ENCODE measurements around the gene PHF21A. TPM values are rescaled to one million over a fixed set of nuclear protein-coding genes. Genes with fewer than 3 reads are reported as not detected.

PHF21A gene
- polyA plus RNA-seq, 3 donors, result 6.2 to 95.2 (median 14.0) TPM

DNA sequence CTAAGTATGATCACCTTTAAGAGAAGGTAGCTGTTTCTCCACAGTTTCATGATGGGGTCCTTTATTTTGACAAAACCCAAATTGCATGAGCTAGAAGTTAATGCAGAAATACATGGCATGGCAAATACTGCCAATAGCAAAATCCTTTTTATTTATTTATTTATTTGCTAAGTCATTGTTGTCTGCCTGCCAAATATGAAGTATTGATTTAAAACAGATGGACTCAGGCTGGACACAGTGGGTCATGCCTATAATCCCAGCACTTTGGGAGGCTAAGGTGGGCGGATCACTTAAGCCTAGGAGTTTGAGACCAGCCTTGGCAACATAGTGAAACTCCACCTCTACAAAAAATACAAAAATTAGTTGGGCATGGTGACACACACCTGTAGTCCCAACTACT is 146.4 kb downstream of the PHF21A start:
- Histone ChIP-seq H3K36me3 (replicated peaks in 1 of 2; ENCODE audit: control insufficient read depth in 1 of 2, insufficient read depth in 2 of 2, low read length in 2 of 2) (peaks cover 77 to 89% of the 10 kb centered on the region in 2 donors), H4K20me1 (ENCODE audit: insufficient read depth, low read length) (peaks cover 72% of the 10 kb centered on the region), H3K9me3 (replicated peaks in 1 of 2; ENCODE audit: control insufficient read depth in 1 of 2, insufficient read depth in 1 of 2, low read length in 2 of 2) (no peaks in the 10 kb centered on the region), H3K9ac (ENCODE audit: insufficient read depth, low read length, poor library complexity, severe bottlenecking) (no peak overlapping the region), H2AFZ (ENCODE audit: insufficient read depth, low read depth, low read length, poor library complexity, severe bottlenecking) (no peak overlapping the region), H3K4me1 (ENCODE audit: control insufficient read depth in 1 of 2, insufficient read depth in 2 of 2, low read length in 2 of 2) (no peaks in the 10 kb centered on the region), H3K27me3 (ENCODE audit: control insufficient read depth in 2 of 2, insufficient read depth in 2 of 2, low read length in 2 of 2) (no peaks in the 10 kb centered on the region), H3K79me2 (ENCODE audit: insufficient read depth, low read length) (no peaks in the 10 kb centered on the region), H3K4me3 (replicated peaks in 1 of 3; ENCODE audit: low read depth in 2 of 3, low read length in 3 of 3) (no peak overlapping the region), H3K27ac (ENCODE audit: low read depth in 1 of 2, low read length in 2 of 2) (no peak overlapping the region), H3K4me2 (replicated peaks; ENCODE audit: extremely low read depth, low read length, poor library complexity, severe bottlenecking) (no peak overlapping the region)
- WGBS (ENCODE audit: insufficient coverage), result no CpG with 5 or more reads among the region's 1 CpG
- Mint-ChIP-seq H3K27me3 (ENCODE audit: low read depth in 3 of 3) (peaks cover 0 to 2% (median 0%) of the 10 kb centered on the region in 3 donors), H3K4me1 (no peaks in the 10 kb centered on the region), H3K4me3 (no peak overlapping the region), H3K27ac (no peak overlapping the region), H3K9me3 (no peaks in the 10 kb centered on the region), H3K36me3 (peaks cover 61 to 66% of the 10 kb centered on the region in 2 donors)
- no peak for DNase-seq
- TF ChIP-seq, protein P1, sequence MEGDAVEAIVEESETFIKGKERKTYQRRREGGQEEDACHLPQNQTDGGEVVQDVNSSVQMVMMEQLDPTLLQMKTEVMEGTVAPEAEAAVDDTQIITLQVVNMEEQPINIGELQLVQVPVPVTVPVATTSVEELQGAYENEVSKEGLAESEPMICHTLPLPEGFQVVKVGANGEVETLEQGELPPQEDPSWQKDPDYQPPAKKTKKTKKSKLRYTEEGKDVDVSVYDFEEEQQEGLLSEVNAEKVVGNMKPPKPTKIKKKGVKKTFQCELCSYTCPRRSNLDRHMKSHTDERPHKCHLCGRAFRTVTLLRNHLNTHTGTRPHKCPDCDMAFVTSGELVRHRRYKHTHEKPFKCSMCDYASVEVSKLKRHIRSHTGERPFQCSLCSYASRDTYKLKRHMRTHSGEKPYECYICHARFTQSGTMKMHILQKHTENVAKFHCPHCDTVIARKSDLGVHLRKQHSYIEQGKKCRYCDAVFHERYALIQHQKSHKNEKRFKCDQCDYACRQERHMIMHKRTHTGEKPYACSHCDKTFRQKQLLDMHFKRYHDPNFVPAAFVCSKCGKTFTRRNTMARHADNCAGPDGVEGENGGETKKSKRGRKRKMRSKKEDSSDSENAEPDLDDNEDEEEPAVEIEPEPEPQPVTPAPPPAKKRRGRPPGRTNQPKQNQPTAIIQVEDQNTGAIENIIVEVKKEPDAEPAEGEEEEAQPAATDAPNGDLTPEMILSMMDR (IDR thresholded peaks at IDR 0.05), result no peak
- intact Hi-C loops (cut with micrococcal nuclease), result no loop called here

DNA sequence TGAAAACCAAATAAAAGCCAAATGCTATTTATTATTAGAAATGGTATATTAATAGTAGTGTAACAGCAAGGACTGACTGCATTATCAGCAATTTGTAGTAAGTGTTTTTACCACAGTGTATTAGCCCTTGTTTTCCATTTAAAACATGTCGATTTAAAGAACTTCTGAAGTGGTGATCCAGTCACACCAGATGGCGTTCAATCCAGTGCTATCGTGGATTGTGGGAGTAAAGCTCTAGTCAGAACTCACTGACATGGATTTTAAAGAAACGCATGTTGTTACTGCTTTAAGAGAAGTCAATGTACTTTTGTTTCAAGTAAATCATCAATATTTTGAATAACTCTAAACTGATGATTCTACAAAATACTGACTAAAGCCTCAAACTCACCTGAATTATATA is 147.7 kb downstream of the PHF21A start:
- Mint-ChIP-seq H3K27me3 (ENCODE audit: low read depth in 3 of 3) (peaks cover 0 to 2% (median 0%) of the 10 kb centered on the region in 3 donors), H3K36me3 (peaks cover 49 to 65% of the 10 kb centered on the region in 2 donors), H3K27ac (no peak overlapping the region), H3K9me3 (no peaks in the 10 kb centered on the region), H3K4me3 (no peak overlapping the region), H3K4me1 (no peaks in the 10 kb centered on the region)
- H2AFZ ChIP-seq (ENCODE audit: insufficient read depth, low read depth, low read length, poor library complexity, severe bottlenecking), result no peak overlapping the region
- H3K79me2 ChIP-seq (ENCODE audit: insufficient read depth, low read length), result no peaks in the 10 kb centered on the region
- H3K4me3 ChIP-seq (replicated peaks in 1 of 3; ENCODE audit: low read depth in 2 of 3, low read length in 3 of 3), result no peak overlapping the region
- H3K36me3 ChIP-seq (replicated peaks in 1 of 2; ENCODE audit: control insufficient read depth in 1 of 2, insufficient read depth in 2 of 2, low read length in 2 of 2), result peaks cover 78 to 89% of the 10 kb centered on the region in 2 donors
- no peak overlapping the region for H3K27ac ChIP-seq (ENCODE audit: low read depth in 1 of 2, low read length in 2 of 2)
- H3K9me3 ChIP-seq (replicated peaks in 1 of 2; ENCODE audit: control insufficient read depth in 1 of 2, insufficient read depth in 1 of 2, low read length in 2 of 2), result no peaks in the 10 kb centered on the region
- no peaks in the 10 kb centered on the region for H3K4me1 ChIP-seq (ENCODE audit: control insufficient read depth in 1 of 2, insufficient read depth in 2 of 2, low read length in 2 of 2)
- intact Hi-C loops (cut with micrococcal nuclease), result no loop called here
- TF ChIP-seq, protein P1 (IDR thresholded peaks at IDR 0.05), result no peak
- DNase-seq, result no peak
- H3K27me3 ChIP-seq (ENCODE audit: control insufficient read depth in 2 of 2, insufficient read depth in 2 of 2, low read length in 2 of 2), result no peaks in the 10 kb centered on the region
- H3K9ac ChIP-seq (ENCODE audit: insufficient read depth, low read length, poor library complexity, severe bottlenecking), result no peak overlapping the region
- no peak overlapping the region for H3K4me2 ChIP-seq (replicated peaks; ENCODE audit: extremely low read depth, low read length, poor library complexity, severe bottlenecking)
- 100% methylated on average over 1 of the region's 4 CpGs for WGBS (ENCODE audit: insufficient coverage)
- H4K20me1 ChIP-seq (ENCODE audit: insufficient read depth, low read length), result peaks cover 77% of the 10 kb centered on the region

All from CD14-positive monocyte (primary cell).